BE2C (cell line): Measurements from ENCODE around the gene OR52H1.

Source experiments
- DNase-seq: peaks from one replicate; pipeline ENCODE4 v3.0.0-alpha.2; 2020
- H3K27me3 ChIP-seq: fragments of 250-450 bp; sonication (Bioruptor Pico); 2 replicates; pipeline ENCODE4 v1.5.1; 2020; ENCODE audit warnings: mild to moderate bottlenecking
- H3K36me3 ChIP-seq: fragments of 250-450 bp; sonication (Bioruptor Pico); 2 replicates; pipeline ENCODE4 v1.5.1; 2020; ENCODE audit warnings: mild to moderate bottlenecking
- H3K4me1 ChIP-seq: fragments of 250-450 bp; sonication (Bioruptor Pico); 2 replicates; pipeline ENCODE4 v1.5.1; 2020
- H3K4me3 ChIP-seq: 2 replicates; pipeline ENCODE4 v1.5.1; 2011; ENCODE audit warnings: low read depth, low read length
- H3K9me3 ChIP-seq: fragments of 250-450 bp; sonication (Bioruptor Pico); 2 replicates; pipeline ENCODE4 v1.5.1; 2020
- CTCF ChIP-seq: IDR thresholded peaks from 2 replicates; pipeline ENCODE4 v1.5.1; 2012; ENCODE audit warnings: mild to moderate bottlenecking, low read depth, low read length

The OR52H1 gene

GRCh38 chr11:5581014-5581413 is 32.7 kb upstream of the OR52H1 start:
- H3K4me1 ChIP-seq = no peaks in the 10 kb centered on the region
- no peaks in the 10 kb centered on the region for H3K27me3 ChIP-seq
- no peak for DNase-seq
- H3K4me3 ChIP-seq = no peak overlapping the region
- no peaks in the 10 kb centered on the region for H3K36me3 ChIP-seq
- no peaks in the 10 kb centered on the region for H3K9me3 ChIP-seq
- no peak for TF ChIP-seq CTCF

- no peaks in the 10 kb centered on the region for H3K4me1 ChIP-seq
- no peaks in the 10 kb centered on the region for H3K36me3 ChIP-seq
- H3K9me3 ChIP-seq = no peaks in the 10 kb centered on the region
- H3K4me3 ChIP-seq = no peak within 1 kb of the TSS
- TF ChIP-seq CTCF = no peak
- DNase-seq = no peak
- no peaks in the 10 kb centered on the region for H3K27me3 ChIP-seq
Observed at GRCh38 chr11:5580577-5580976, 32.2 kb upstream of the OR52H1 start, which contains the start of gene OR52B6. Gene OR52B6 (plus strand): TSS chr11:5580877. CDS start chr11:5580877, 0 bp downstream.

DNA sequence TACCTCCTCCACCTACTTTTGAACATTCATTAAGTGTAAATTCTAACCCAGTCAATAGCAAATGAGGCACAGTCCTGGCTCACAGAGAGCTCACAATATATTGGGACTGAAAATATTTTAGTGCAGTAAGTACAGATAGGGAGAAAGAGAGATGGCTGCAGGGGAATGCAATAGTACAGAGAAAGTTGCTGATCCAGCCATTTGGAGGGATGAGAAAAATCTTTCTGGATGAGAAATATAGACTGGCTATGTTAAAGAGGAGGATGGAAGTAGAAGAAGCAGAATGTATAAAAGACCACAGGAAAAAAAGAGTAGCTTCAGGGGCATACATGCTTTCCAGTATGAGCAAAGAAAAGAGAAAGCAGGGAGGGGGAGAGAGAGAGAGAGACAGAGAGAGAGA is 28.8 kb upstream of the OR52H1 start:
- TF ChIP-seq CTCF = no peak
- no peaks in the 10 kb centered on the region for H3K27me3 ChIP-seq
- H3K4me1 ChIP-seq = no peaks in the 10 kb centered on the region
- H3K9me3 ChIP-seq = no peaks in the 10 kb centered on the region
- no peak for DNase-seq
- no peak overlapping the region for H3K4me3 ChIP-seq
- H3K36me3 ChIP-seq = no peaks in the 10 kb centered on the region

GRCh38 chr11:5575152-5575551 is 26.8 kb upstream of the OR52H1 start:
- H3K36me3 ChIP-seq = no peaks in the 10 kb centered on the region
- DNase-seq = no peak
- H3K27me3 ChIP-seq = no peaks in the 10 kb centered on the region
- H3K9me3 ChIP-seq = no peaks in the 10 kb centered on the region
- no peak overlapping the region for H3K4me3 ChIP-seq
- no peaks in the 10 kb centered on the region for H3K4me1 ChIP-seq
- TF ChIP-seq CTCF = no peak

- H3K9me3 ChIP-seq = no peaks in the 10 kb centered on the region
- no peak overlapping the region for H3K4me3 ChIP-seq
- H3K4me1 ChIP-seq = no peaks in the 10 kb centered on the region
- DNase-seq = no peak
- no peaks in the 10 kb centered on the region for H3K27me3 ChIP-seq
- no peaks in the 10 kb centered on the region for H3K36me3 ChIP-seq
- TF ChIP-seq CTCF = no peak
Observed at GRCh38 chr11:5574654-5575053, 26.3 kb upstream of the OR52H1 start.

GRCh38 chr11:5564259-5565019 is 16.1 kb upstream of the OR52H1 start:
- Histone ChIP-seq H3K4me1 (no peaks in the 10 kb centered on the region), H3K9me3 (no peaks in the 10 kb centered on the region), H3K27me3 (no peaks in the 10 kb centered on the region), H3K4me3 (no peak overlapping the region), H3K36me3 (no peaks in the 10 kb centered on the region)
- no peak for DNase-seq
- TF ChIP-seq CTCF = no peak
